Islet precursor cell (in vitro differentiated cells): Measurements from ENCODE around the gene FKRP.
"Not testable (repeated sequence)": the region's sequence is repeated elsewhere in the genome, so short reads cannot be mapped to it uniquely, and the experiment has no call there.

ENCODE experiments used
- DNase-seq: peaks from one replicate; pipeline ENCODE4 v3.0.0-alpha.2; 2018

FKRP gene

GRCh38 chr19:46745521-46746280 is at the start of gene FKRP:
Gene FKRP, plus strand, starts transcription at chr19:46746057. Its CDS starts 9,394 bp downstream, at chr19:46755451.
- DNase-seq: no peak

- DNase-seq: no peak
Observed at GRCh38 chr19:46696866-46697203, 49.0 kb upstream of the FKRP start.

- DNase-seq: peak; percentile 99
Observed at GRCh38 chr19:46697204-46697960, 48.5 kb upstream of the FKRP start.

- DNase-seq: no peak
Observed at GRCh38 chr19:46698395-46699321, 47.2 kb upstream of the FKRP start.

GRCh38 chr19:46700704-46701103 is 45.2 kb upstream of the FKRP start:
- no peak for DNase-seq

GRCh38 chr19:46704379-46705076 is 41.3 kb upstream of the FKRP start:
- peak; percentile 74 for DNase-seq

GRCh38 chr19:46710687-46711086 is 35.2 kb upstream of the FKRP start:
- DNase-seq: no peak

- not testable (repeated sequence) for DNase-seq
Observed at GRCh38 chr19:46712768-46713338, 33.0 kb upstream of the FKRP start.

- DNase-seq: peak; percentile 94
Observed at GRCh38 chr19:46713781-46714443, 31.9 kb upstream of the FKRP start.

GRCh38 chr19:46714444-46715106 is 31.3 kb upstream of the FKRP start:
- no peak for DNase-seq

- DNase-seq: no peak
Observed at GRCh38 chr19:46715620-46715974, 30.3 kb upstream of the FKRP start.

- no peak for DNase-seq
Observed at GRCh38 chr19:46715975-46716671, 29.7 kb upstream of the FKRP start.

GRCh38 chr19:46716672-46717033 is 29.2 kb upstream of the FKRP start:
- DNase-seq: no peak

- DNase-seq: peak; percentile 95
Observed at GRCh38 chr19:46717034-46717715, 28.7 kb upstream of the FKRP start, which contains the start of gene PRKD2. Gene PRKD2, minus strand, starts transcription at chr19:46717114. Its CDS starts 744 bp downstream, at chr19:46716370.

GRCh38 chr19:46717716-46718143 is 28.1 kb upstream of the FKRP start:
- DNase-seq: no peak

- DNase-seq: no peak
Observed at GRCh38 chr19:46718157-46718933, 27.5 kb upstream of the FKRP start.

GRCh38 chr19:46718934-46719622 is 26.8 kb upstream of the FKRP start:
- DNase-seq: no peak
